Activated T-helper 1 cell treated with anti-CD3 and anti-CD28 coated beads, Interleukin-2, amount 50 U/mL, for 16 hours (primary cell): ENCODE results near the gene PTPRO.
"Not testable (repeated sequence)": the region's sequence is repeated elsewhere in the genome, so short reads cannot be mapped to it uniquely, and the experiment has no call there.

Experiments
- DNase-seq, 2 donors: peaks; one replicate each; pipeline ENCODE4 v3.0.0-alpha.2; 2020; ENCODE audit warnings: low read depth in 1 of 2, low spot score in 1 of 2

Gene PTPRO

GRCh38 chr12:15600223-15600935 is 278.1 kb downstream of the PTPRO start:
- no peak for DNase-seq

GRCh38 chr12:15601210-15601800 is 279.0 kb downstream of the PTPRO start:
- DNase-seq = no peak

GRCh38 chr12:15602051-15602672 is 279.9 kb downstream of the PTPRO start:
- DNase-seq = no peak

GRCh38 chr12:15603474-15604085 is 281.3 kb downstream of the PTPRO start:
- DNase-seq = no peak

GRCh38 chr12:15605881-15606590 is 283.7 kb downstream of the PTPRO start:
- DNase-seq = no peak

GRCh38 chr12:15608406-15608805 is 286.1 kb downstream of the PTPRO start:
- no peak for DNase-seq

- DNase-seq = no peak
Observed at GRCh38 chr12:15608941-15609340, 286.6 kb downstream of the PTPRO start.

GRCh38 chr12:15613981-15614380 is 291.7 kb downstream of the PTPRO start:
- no peak for DNase-seq

- not testable (repeated sequence) for DNase-seq
Observed at GRCh38 chr12:15616495-15616894, 294.2 kb downstream of the PTPRO start.

- no peak for DNase-seq
Observed at GRCh38 chr12:15620741-15621539, 298.6 kb downstream of the PTPRO start.

- no peak for DNase-seq
Observed at GRCh38 chr12:15625075-15625474, 302.8 kb downstream of the PTPRO start.

GRCh38 chr12:15627995-15628945 is 306.0 kb downstream of the PTPRO start:
- DNase-seq = no peak

- no peak for DNase-seq
Observed at GRCh38 chr12:15629108-15629507, 306.8 kb downstream of the PTPRO start.

GRCh38 chr12:15629761-15630160 is 307.5 kb downstream of the PTPRO start:
- no peak for DNase-seq

GRCh38 chr12:15631007-15631715 is 308.9 kb downstream of the PTPRO start:
- DNase-seq = no peak

GRCh38 chr12:15632708-15633107 is 310.4 kb downstream of the PTPRO start:
- DNase-seq = no peak

GRCh38 chr12:15633201-15633600 is 310.9 kb downstream of the PTPRO start:
- no peak for DNase-seq

GRCh38 chr12:15634010-15634683 is 311.8 kb downstream of the PTPRO start:
- DNase-seq = no peak
